Kidney epithelial cell (primary cell): Measurements from ENCODE around the gene HDDC3. TPM values are rescaled to one million over a fixed set of nuclear protein-coding genes. Genes with fewer than 3 reads are reported as not detected.

ENCODE experiments used
- DNase-seq: peaks from one replicate; pipeline ENCODE4 v3.0.0-alpha.2; 2010; ENCODE audit warnings: low read depth
- H3K27me3 ChIP-seq: 2 replicates; pipeline ENCODE4 v1.6.0; 2011; ENCODE audit warnings: low read length; ENCODE audit not compliant: control insufficient read depth, insufficient read depth
- H3K36me3 ChIP-seq: 2 replicates; pipeline ENCODE4 v1.5.1; 2011; ENCODE audit warnings: low read length; ENCODE audit not compliant: control insufficient read depth, insufficient read depth
- H3K4me3 ChIP-seq: 2 replicates; pipeline ENCODE4 v1.5.1; 2011; ENCODE audit warnings: low read depth, mild to moderate bottlenecking, control low read depth, low read length
- CTCF ChIP-seq: IDR thresholded peaks from 2 replicates; pipeline ENCODE4 v1.5.1; 2011; ENCODE audit warnings: mild to moderate bottlenecking, moderate library complexity, low read length, control low read depth, inconsistent platforms; ENCODE audit not compliant: insufficient read depth, poor library complexity, severe bottlenecking
- total RNA-seq: library from RNA; depleted of rRNA; stranded (reverse); fragments of >200 nt; gene quantifications from 2 replicates; pipeline ENCODE4 v1.2.3, GENCODE V29; 2015

HDDC3 gene
- total RNA-seq, 1 donor from 2014 or later = 20.0 TPM

DNA sequence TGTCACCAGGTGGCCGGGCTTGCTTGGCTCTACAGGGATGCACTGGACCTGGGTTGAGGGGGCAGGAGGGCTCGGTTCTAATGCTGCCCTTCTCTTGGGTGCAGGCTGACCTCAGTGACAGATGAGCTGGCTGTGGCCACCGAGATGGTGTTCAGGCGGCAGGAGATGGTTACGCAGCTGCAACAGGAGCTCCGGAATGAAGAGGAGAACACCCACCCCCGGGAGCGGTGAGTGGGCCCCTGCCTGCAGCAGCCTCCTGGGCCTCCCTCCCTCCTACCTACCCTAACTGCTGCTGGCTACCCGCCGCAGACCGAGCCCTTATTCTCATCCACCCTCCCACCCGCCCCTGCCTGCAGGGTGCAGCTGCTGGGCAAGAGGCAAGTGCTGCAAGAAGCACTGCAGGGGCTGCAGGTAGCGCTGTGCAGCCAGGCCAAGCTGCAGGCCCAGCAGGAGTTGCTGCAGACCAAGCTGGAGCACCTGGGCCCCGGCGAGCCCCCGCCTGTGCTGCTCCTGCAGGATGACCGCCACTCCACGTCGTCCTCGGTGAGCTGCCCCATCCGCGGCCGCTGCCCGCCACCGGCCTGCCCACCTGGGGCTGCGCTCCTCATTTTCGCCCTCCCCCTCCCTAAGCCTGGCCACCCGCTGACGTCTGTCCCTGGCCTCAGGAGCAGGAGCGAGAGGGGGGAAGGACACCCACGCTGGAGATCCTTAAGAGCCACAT is 42.5 kb downstream of the HDDC3 start:
- H3K4me3 ChIP-seq = no peak overlapping the region
- TF ChIP-seq CTCF = no peak
- no peaks in the 10 kb centered on the region for H3K36me3 ChIP-seq
- H3K27me3 ChIP-seq = no peaks in the 10 kb centered on the region
- no peak for DNase-seq

GRCh38 chr15:90889313-90889730 is 43.0 kb downstream of the HDDC3 start:
- no peak overlapping the region for H3K4me3 ChIP-seq
- no peaks in the 10 kb centered on the region for H3K36me3 ChIP-seq
- TF ChIP-seq CTCF = no peak
- no peaks in the 10 kb centered on the region for H3K27me3 ChIP-seq
- no peak for DNase-seq

- no peak for TF ChIP-seq CTCF
- Histone ChIP-seq H3K27me3 (no peaks in the 10 kb centered on the region), H3K36me3 (peaks cover 1% of the 10 kb centered on the region), H3K4me3 (no peak overlapping the region)
- DNase-seq = no peak
Observed at GRCh38 chr15:90887037-90887481, 45.3 kb downstream of the HDDC3 start.

DNA sequence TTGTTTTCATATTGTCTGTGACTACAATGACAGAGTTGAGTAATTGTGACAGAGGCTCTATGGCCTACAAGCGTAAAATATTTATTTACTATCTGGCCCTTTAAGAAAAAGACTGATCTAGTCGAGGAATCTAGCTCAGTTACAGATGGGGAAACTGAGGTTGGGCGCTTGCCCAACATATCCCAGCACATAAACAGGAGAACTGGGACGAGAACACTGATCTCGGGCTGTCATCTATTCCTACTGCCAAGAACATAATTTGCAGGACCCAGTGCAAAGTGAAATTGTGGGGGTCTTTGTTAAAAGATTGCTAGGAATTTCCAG is 46.1 kb downstream of the HDDC3 start:
- no peak for DNase-seq
- Histone ChIP-seq H3K4me3 (no peak overlapping the region), H3K27me3 (no peaks in the 10 kb centered on the region), H3K36me3 (peaks cover 1% of the 10 kb centered on the region)
- TF ChIP-seq CTCF = no peak

GRCh38 chr15:90885432-90886290 is 46.7 kb downstream of the HDDC3 start:
- Histone ChIP-seq H3K27me3 (no peaks in the 10 kb centered on the region), H3K36me3 (peaks cover 1% of the 10 kb centered on the region), H3K4me3 (no peak overlapping the region)
- peak; percentile 99 for TF ChIP-seq CTCF
- no peak for DNase-seq
